ENCODE measurements around the gene DENND5A.

- TF ChIP-seq REST (IDR thresholded peaks at IDR 0.05; ENCODE audit: insufficient read depth in 1 of 2, low read depth in 2 of 2, low read length in 2 of 2) (no peak), POLR2AphosphoS5 (IDR thresholded peaks at IDR 0.05; ENCODE audit: low read depth, low read length) (no peak), SIN3A (IDR thresholded peaks at IDR 0.05; ENCODE audit: borderline replicate concordance, insufficient read depth, low read length) (no peak)
These were observed 45.6 kb downstream of the DENND5A start for GRCh38 chr11:9219572-9219971.

Data from PFSK-1 (cell line).